Memory B cell (primary cell): ENCODE results near the gene CCDC171.
"Not testable (repeated sequence)": the region's sequence is repeated elsewhere in the genome, so short reads cannot be mapped to it uniquely, and the experiment has no call there.

ENCODE experiments used
- ATAC-seq: fragments of 150-1000 bp; cut with Tn5 transposase; 2 replicates; pipeline ENCODE4 v1.10.0; 2021; ENCODE audit warnings: low read depth, mild to moderate bottlenecking, moderate library complexity
- DNase-seq, 2 donors: peaks; one replicate each; pipeline ENCODE4 v3.0.0; 2022; ENCODE audit warnings: low spot score in 2 of 2
- H3K27ac Mint-ChIP-seq: one replicate; pipeline ENCODE4 v1.8.0; 2022; ENCODE audit warnings: mild to moderate bottlenecking, moderate library complexity, mixed read lengths
- H3K27me3 Mint-ChIP-seq: one replicate; pipeline ENCODE4 v1.8.0; 2022; ENCODE audit warnings: mixed read lengths
- H3K36me3 Mint-ChIP-seq: one replicate; pipeline ENCODE4 v1.8.0; 2022; ENCODE audit warnings: mild to moderate bottlenecking, mixed read lengths
- H3K4me1 Mint-ChIP-seq: one replicate; pipeline ENCODE4 v1.8.0; 2022; ENCODE audit warnings: mixed read lengths
- H3K4me3 Mint-ChIP-seq: one replicate; pipeline ENCODE4 v1.8.0; 2022; ENCODE audit warnings: mild to moderate bottlenecking, moderate library complexity, mixed read lengths
- H3K9me3 Mint-ChIP-seq: one replicate; pipeline ENCODE4 v1.8.0; 2022; ENCODE audit warnings: mixed read lengths

The CCDC171 gene

GRCh38 chr9:15696979-15697378 lies 144.1 kb downstream of the CCDC171 start:
- Mint-ChIP-seq H3K27me3 (no peaks in the 10 kb centered on the region), H3K9me3 (peaks cover 3% of the 10 kb centered on the region), H3K4me3 (no peak overlapping the region), H3K36me3 (peaks cover 2% of the 10 kb centered on the region), H3K4me1 (no peaks in the 10 kb centered on the region), H3K27ac (no peak overlapping the region)
- no peak for ATAC-seq
- no peak for DNase-seq

- Mint-ChIP-seq H3K27me3 (no peaks in the 10 kb centered on the region), H3K36me3 (peaks cover 2% of the 10 kb centered on the region), H3K9me3 (peaks cover 3% of the 10 kb centered on the region), H3K4me1 (no peaks in the 10 kb centered on the region), H3K4me3 (no peak overlapping the region), H3K27ac (no peak overlapping the region)
- ATAC-seq, result no peak
- DNase-seq, result no peak
Measured at GRCh38 chr9:15697446-15697851, 144.6 kb downstream of the CCDC171 start.

DNA sequence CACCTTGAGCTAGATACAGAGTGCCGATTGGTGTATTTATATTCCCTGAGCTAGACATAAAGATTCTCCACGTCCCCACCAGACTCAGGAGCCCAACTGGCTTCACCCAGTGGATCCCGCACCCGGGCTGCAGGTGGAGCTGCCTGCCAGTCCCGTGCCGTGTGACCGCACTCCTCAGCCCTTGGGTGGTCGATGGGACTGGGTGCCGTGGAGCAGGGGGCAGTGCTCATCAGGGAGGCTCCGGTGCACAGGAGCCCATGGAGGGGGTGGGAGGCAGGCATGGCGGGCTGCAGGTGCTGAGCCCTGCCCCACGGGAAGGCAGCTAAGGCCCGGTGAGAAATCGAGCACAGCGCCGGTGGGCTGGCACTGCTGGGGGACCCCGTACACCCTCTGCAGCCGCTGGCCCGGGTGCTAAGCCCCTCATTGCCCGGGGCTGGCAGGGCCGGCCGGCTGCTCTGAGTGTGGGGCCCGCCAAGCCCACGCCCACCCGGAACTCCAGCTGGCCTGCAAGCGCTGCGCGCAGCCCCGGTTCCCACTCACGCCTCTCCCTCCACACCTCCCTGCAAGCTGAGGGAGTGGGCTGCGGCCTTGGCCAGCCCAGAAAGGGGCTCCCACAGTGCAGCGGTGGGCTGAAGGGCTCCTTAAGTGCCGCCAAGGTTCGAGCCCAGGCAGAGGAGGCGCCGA lies 147.2 kb downstream of the CCDC171 start:
- not testable (repeated sequence) for ATAC-seq

DNA sequence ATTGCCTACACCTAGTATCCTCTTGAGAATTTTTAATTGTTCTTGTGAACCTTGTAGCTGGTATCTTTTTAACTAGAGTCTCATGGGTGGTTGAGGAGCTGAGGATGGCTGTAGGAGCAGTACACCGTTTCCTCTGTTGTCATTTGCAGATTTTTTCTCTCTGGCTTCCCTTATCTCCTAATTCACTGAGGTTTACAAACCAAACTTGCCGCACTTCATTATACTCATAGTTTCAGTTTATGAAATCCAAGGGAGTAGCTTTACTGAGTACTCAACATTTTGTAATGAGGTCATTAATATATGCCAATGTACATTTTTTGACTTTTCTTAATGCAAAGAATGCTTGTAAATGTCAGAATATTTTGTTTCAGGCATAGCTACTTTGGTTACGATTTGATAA lies 154.2 kb downstream of the CCDC171 start:
- Mint-ChIP-seq H3K27ac (no peak overlapping the region), H3K4me3 (no peak overlapping the region), H3K9me3 (no peaks in the 10 kb centered on the region), H3K36me3 (no peaks in the 10 kb centered on the region), H3K27me3 (no peaks in the 10 kb centered on the region), H3K4me1 (no peaks in the 10 kb centered on the region)
- DNase-seq (no peak), ATAC-seq (no peak)

More for the DNA sequence above, 147.2 kb downstream of the CCDC171 start:
- not testable (repeated sequence) for DNase-seq, H3K27me3 Mint-ChIP-seq, H3K36me3 Mint-ChIP-seq, H3K4me1 Mint-ChIP-seq, H3K9me3 Mint-ChIP-seq, H3K27ac Mint-ChIP-seq, H3K4me3 Mint-ChIP-seq

DNA sequence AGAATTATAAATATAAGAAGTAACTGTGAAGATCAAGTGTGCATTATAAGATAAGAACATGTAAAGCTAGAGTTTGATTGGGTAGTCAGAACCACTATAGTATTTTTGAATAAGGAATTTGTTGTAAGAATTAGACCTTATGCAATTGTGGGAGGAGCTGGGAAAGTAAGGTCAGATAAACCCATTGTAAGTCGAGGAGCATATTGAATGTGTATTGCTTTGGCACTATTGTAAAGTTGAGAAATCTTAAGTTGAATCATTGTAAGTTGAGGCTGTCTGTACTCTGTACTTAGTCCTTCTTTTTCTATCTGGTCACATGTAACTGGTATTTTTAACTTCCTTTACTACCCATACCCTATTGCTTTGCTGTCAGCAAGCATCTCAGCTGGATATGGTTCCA lies 158.7 kb downstream of the CCDC171 start:
- H3K36me3 Mint-ChIP-seq, result no peaks in the 10 kb centered on the region
- DNase-seq (no peak), ATAC-seq (no peak)
- no peaks in the 10 kb centered on the region for H3K27me3 Mint-ChIP-seq
- H3K4me1 Mint-ChIP-seq, result no peaks in the 10 kb centered on the region
- H3K9me3 Mint-ChIP-seq, result no peaks in the 10 kb centered on the region
- H3K27ac Mint-ChIP-seq, result no peak overlapping the region
- H3K4me3 Mint-ChIP-seq, result no peak overlapping the region

GRCh38 chr9:15711931-15712330 lies 159.1 kb downstream of the CCDC171 start:
- no peaks in the 10 kb centered on the region for H3K9me3 Mint-ChIP-seq
- no peak for ATAC-seq
- no peak for DNase-seq
- peaks cover 3% of the 10 kb centered on the region for H3K36me3 Mint-ChIP-seq
- no peak overlapping the region for H3K4me3 Mint-ChIP-seq
- no peaks in the 10 kb centered on the region for H3K27me3 Mint-ChIP-seq
- no peaks in the 10 kb centered on the region for H3K4me1 Mint-ChIP-seq
- no peak overlapping the region for H3K27ac Mint-ChIP-seq

GRCh38 chr9:15714746-15715145 lies 161.9 kb downstream of the CCDC171 start:
- no peak overlapping the region for H3K27ac Mint-ChIP-seq
- peaks cover 2% of the 10 kb centered on the region for H3K4me1 Mint-ChIP-seq
- ATAC-seq, result no peak
- peaks cover 7% of the 10 kb centered on the region for H3K36me3 Mint-ChIP-seq
- no peaks in the 10 kb centered on the region for H3K9me3 Mint-ChIP-seq
- no peak for DNase-seq
- no peak overlapping the region for H3K4me3 Mint-ChIP-seq
- no peaks in the 10 kb centered on the region for H3K27me3 Mint-ChIP-seq

- H3K27me3 Mint-ChIP-seq, result no peaks in the 10 kb centered on the region
- no peak overlapping the region for H3K4me3 Mint-ChIP-seq
- H3K27ac Mint-ChIP-seq, result no peak overlapping the region
- no peak for DNase-seq
- H3K4me1 Mint-ChIP-seq, result peaks cover 2% of the 10 kb centered on the region
- ATAC-seq, result no peak
- H3K36me3 Mint-ChIP-seq, result peaks cover 7% of the 10 kb centered on the region
- H3K9me3 Mint-ChIP-seq, result no peaks in the 10 kb centered on the region
Measured at GRCh38 chr9:15717290-15717967, 164.6 kb downstream of the CCDC171 start.

GRCh38 chr9:15718423-15718822 lies 165.6 kb downstream of the CCDC171 start:
- no peak overlapping the region for H3K4me3 Mint-ChIP-seq
- H3K27me3 Mint-ChIP-seq, result no peaks in the 10 kb centered on the region

DNA sequence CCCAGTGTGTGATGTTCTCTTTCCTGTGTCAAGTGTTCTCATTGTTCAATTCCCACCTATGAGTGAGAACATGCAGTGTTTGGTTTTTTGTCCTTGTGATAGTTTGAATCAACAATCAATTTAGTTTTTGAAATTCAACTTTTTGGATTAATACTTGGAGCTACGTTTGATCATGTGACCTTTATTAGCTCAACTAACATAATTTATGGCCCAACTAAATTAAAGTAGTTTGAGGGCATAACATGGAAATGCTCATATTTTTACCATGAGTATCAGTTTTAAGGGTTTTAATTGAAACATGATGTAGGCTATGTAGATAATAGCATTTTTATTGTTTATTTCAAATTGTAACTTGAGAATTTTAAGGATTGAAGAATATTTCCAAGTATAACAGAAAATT lies 168.0 kb downstream of the CCDC171 start:
- no peak for DNase-seq
- no peaks in the 10 kb centered on the region for H3K9me3 Mint-ChIP-seq
- H3K36me3 Mint-ChIP-seq, result peaks cover 7% of the 10 kb centered on the region
- H3K4me3 Mint-ChIP-seq, result no peak overlapping the region
- peaks cover 2% of the 10 kb centered on the region for H3K4me1 Mint-ChIP-seq
- no peak for ATAC-seq
- H3K27me3 Mint-ChIP-seq, result no peaks in the 10 kb centered on the region
- H3K27ac Mint-ChIP-seq, result no peak overlapping the region

More at GRCh38 chr9:15718423-15718822, 165.6 kb downstream of the CCDC171 start:
- Mint-ChIP-seq H3K4me1 (peaks cover 2% of the 10 kb centered on the region), H3K36me3 (peaks cover 7% of the 10 kb centered on the region), H3K9me3 (no peaks in the 10 kb centered on the region), H3K27ac (no peak overlapping the region)
- ATAC-seq (no peak), DNase-seq (no peak)

DNA sequence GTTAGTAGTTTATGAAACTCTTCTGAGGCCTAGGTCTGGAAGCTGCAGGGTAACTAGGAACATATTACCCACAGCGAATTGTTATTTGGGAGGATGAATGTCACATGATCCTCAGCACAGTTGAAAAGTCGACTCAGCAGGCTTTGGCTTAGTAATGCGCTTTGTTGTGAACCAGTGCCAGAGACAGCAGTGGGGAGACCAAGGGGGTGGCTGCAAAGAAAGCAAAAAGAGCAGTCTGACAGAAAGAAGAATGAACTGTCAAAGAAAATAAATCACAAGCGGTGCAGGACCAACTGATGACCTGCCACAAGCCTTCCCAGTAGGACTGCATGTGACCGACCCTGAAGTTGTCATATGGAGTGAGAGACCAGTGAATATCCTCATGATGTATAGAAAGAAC lies 170.0 kb downstream of the CCDC171 start:
- Mint-ChIP-seq H3K9me3 (no peaks in the 10 kb centered on the region), H3K36me3 (no peaks in the 10 kb centered on the region), H3K27ac (no peak overlapping the region), H3K4me3 (no peak overlapping the region), H3K4me1 (peaks cover 2% of the 10 kb centered on the region), H3K27me3 (no peaks in the 10 kb centered on the region)
- DNase-seq (no peak), ATAC-seq (no peak)

GRCh38 chr9:15724016-15724415 lies 171.2 kb downstream of the CCDC171 start:
- ATAC-seq, result no peak
- no peak overlapping the region for H3K4me3 Mint-ChIP-seq
- H3K27ac Mint-ChIP-seq, result no peak overlapping the region
- H3K4me1 Mint-ChIP-seq, result peaks cover 1% of the 10 kb centered on the region
- no peaks in the 10 kb centered on the region for H3K27me3 Mint-ChIP-seq
- DNase-seq, result no peak
- H3K9me3 Mint-ChIP-seq, result no peaks in the 10 kb centered on the region
- no peaks in the 10 kb centered on the region for H3K36me3 Mint-ChIP-seq

GRCh38 chr9:15724612-15725011 lies 171.8 kb downstream of the CCDC171 start:
- no peak for ATAC-seq
- Mint-ChIP-seq H3K36me3 (no peaks in the 10 kb centered on the region), H3K4me3 (no peak overlapping the region), H3K27me3 (no peaks in the 10 kb centered on the region), H3K9me3 (no peaks in the 10 kb centered on the region), H3K4me1 (no peaks in the 10 kb centered on the region), H3K27ac (no peak overlapping the region)
- no peak for DNase-seq

DNA sequence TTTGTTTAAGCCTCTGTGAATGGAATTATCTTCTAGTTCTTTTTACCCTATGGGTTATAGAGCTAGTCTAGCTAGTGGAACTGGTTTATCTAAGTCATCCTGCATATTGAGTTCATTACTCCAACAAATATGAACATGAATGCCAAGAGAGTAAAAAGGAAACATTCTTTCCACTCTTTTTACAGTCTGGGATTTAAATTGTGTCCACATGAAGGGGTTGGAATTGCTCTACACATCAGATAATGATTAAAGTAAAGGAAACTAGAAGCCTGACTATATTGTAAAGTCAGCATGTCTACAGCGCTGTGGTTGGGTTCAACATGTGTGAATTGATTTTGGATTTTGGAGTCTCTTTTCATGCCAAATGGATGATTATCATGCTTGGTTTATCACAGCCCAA lies 173.1 kb downstream of the CCDC171 start:
- no peaks in the 10 kb centered on the region for H3K27me3 Mint-ChIP-seq
- H3K9me3 Mint-ChIP-seq, result no peaks in the 10 kb centered on the region
- H3K27ac Mint-ChIP-seq, result no peak overlapping the region
- DNase-seq, result no peak
- H3K36me3 Mint-ChIP-seq, result no peaks in the 10 kb centered on the region
- H3K4me1 Mint-ChIP-seq, result no peaks in the 10 kb centered on the region
- no peak for ATAC-seq
- H3K4me3 Mint-ChIP-seq, result no peak overlapping the region

GRCh38 chr9:15729507-15729906 lies 176.7 kb downstream of the CCDC171 start:
- no peak for DNase-seq
- Mint-ChIP-seq H3K4me1 (no peaks in the 10 kb centered on the region), H3K27ac (no peak overlapping the region), H3K36me3 (peaks cover 4% of the 10 kb centered on the region), H3K27me3 (no peaks in the 10 kb centered on the region), H3K9me3 (no peaks in the 10 kb centered on the region), H3K4me3 (no peak overlapping the region)
- ATAC-seq, result no peak
